Measurements from ENCODE around the gene BCKDK.

DNA sequence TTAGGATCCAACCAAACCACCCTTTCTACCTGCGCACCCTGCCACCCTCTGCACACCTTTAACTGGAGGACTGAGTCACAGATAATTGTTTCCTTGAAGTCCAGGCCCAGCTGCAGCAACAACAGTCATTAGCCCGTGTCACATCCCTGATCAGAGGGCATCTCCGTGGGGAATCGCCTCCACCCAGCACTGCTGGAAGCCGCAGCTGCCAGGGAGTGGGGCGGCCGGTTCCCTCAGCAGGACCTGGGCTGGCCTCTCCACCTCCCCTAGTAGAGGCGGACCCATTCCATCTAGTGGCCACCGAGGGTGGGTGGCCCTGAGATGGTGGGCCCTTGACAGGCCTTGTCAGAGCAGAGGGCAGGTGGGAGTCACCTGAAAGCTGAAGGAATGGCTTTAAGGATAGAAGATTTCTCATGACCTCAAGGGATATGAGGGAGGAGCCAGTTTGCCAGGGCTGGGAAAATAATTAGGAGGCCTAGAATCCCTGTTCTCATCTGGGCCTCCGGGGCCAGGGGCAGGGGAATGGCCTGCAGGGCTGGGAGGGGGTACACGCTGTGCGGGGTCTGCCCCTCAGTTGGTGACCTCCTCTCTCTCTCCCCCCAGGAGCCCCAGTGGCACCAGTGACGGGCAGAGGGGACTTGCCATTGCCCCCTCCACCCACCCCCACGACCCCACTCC lies 25.7 kb upstream of the BCKDK start:
- TF ChIP-seq, protein P1, sequence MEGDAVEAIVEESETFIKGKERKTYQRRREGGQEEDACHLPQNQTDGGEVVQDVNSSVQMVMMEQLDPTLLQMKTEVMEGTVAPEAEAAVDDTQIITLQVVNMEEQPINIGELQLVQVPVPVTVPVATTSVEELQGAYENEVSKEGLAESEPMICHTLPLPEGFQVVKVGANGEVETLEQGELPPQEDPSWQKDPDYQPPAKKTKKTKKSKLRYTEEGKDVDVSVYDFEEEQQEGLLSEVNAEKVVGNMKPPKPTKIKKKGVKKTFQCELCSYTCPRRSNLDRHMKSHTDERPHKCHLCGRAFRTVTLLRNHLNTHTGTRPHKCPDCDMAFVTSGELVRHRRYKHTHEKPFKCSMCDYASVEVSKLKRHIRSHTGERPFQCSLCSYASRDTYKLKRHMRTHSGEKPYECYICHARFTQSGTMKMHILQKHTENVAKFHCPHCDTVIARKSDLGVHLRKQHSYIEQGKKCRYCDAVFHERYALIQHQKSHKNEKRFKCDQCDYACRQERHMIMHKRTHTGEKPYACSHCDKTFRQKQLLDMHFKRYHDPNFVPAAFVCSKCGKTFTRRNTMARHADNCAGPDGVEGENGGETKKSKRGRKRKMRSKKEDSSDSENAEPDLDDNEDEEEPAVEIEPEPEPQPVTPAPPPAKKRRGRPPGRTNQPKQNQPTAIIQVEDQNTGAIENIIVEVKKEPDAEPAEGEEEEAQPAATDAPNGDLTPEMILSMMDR (IDR thresholded peaks at IDR 0.05; ENCODE audit: insufficient read depth, low read length): no peak
- TF ChIP-seq GABPA (IDR thresholded peaks at IDR 0.05; ENCODE audit: low read depth): no peak
- TF ChIP-seq POLR2AphosphoS5 (IDR thresholded peaks at IDR 0.05; ENCODE audit: low read depth): no peak
- TF ChIP-seq REST (IDR thresholded peaks at IDR 0.05; ENCODE audit: insufficient replicate concordance, low read depth): no peak
- no peak for TF ChIP-seq SPI1 (IDR thresholded peaks at IDR 0.05; ENCODE audit: borderline replicate concordance, low read depth)

All from HL-60 (cell line).